22Rv1 (cell line): ENCODE results near the gene FAM3C.

Experiments
- H3K27ac ChIP-seq: fragments of 450-650 bp; 2 replicates; pipeline ENCODE4 v1.5.1; 2017
- ZFX ChIP-seq: fragments of 450-650 bp; IDR thresholded peaks from 2 replicates; pipeline ENCODE4 v1.6.1; 2017; ENCODE audit warnings: antibody characterized with exemption, borderline replicate concordance
- TF ChIP-seq, protein P1 (sequence below): fragments of 450-650 bp; IDR thresholded peaks from 2 replicates; pipeline ENCODE4 v1.5.1; 2017; ENCODE audit warnings: mild to moderate bottlenecking

Gene FAM3C

DNA sequence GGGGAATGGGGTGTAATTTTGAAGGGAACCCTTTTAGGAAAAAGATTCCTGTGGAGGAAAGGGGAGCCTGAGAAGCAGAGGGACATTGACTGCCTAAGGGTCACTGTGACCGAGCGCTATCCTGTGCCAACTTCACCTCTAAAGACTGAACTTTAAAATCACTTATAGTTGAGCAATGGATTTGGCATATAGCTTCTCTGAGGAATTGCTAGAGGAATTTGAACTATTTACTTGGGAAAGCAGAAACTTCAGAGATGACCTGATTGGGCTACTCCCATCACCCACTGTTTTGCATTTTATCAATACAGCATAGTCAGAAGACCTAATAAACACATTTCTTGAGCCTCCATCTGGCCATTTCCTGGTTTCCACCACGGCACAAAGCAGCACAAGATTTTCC is 91.0 kb downstream of the FAM3C start:
- no peak overlapping the region for H3K27ac ChIP-seq
- TF ChIP-seq, protein P1, sequence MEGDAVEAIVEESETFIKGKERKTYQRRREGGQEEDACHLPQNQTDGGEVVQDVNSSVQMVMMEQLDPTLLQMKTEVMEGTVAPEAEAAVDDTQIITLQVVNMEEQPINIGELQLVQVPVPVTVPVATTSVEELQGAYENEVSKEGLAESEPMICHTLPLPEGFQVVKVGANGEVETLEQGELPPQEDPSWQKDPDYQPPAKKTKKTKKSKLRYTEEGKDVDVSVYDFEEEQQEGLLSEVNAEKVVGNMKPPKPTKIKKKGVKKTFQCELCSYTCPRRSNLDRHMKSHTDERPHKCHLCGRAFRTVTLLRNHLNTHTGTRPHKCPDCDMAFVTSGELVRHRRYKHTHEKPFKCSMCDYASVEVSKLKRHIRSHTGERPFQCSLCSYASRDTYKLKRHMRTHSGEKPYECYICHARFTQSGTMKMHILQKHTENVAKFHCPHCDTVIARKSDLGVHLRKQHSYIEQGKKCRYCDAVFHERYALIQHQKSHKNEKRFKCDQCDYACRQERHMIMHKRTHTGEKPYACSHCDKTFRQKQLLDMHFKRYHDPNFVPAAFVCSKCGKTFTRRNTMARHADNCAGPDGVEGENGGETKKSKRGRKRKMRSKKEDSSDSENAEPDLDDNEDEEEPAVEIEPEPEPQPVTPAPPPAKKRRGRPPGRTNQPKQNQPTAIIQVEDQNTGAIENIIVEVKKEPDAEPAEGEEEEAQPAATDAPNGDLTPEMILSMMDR = no peak
- TF ChIP-seq ZFX = no peak

- TF ChIP-seq, protein P1 = no peak
- TF ChIP-seq ZFX = no peak
- no peak overlapping the region for H3K27ac ChIP-seq
Observed at GRCh38 chr7:121304102-121304658, 91.9 kb downstream of the FAM3C start.

DNA sequence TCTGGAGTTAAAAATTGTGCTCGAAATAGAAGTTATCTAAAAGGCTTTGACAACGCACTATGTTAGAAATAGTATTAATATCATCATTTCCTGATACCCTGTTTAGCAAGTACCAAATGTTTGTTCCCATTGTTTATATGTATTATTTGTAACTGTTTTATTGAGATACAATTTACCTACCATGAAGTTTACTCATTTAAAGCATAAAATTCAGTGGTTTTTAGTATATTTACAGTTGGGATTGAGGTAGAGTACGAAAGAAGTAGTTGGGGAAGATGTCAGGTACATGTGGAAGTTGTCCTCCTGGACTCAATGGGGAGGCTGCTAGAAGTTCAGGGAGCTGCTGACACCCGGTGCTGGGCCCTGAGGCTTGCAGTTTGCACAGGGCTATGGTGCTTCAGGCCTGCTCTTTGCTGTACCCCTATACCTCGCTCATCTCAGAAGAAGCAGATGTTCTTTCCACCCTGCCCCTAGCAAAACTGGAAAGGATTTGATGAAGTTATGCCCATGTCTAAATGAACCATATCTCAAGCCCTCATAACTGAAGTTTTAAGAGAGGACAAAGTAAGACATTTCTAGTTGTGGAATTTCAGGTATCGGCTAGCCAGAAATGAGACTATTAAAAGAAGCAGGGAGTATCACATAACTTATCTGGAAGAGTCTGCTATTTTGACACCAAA is 92.5 kb downstream of the FAM3C start:
- TF ChIP-seq, protein P1 = no peak
- TF ChIP-seq ZFX = no peak
- H3K27ac ChIP-seq = no peak overlapping the region

GRCh38 chr7:121302214-121302745 is 93.8 kb downstream of the FAM3C start:
- TF ChIP-seq ZFX = no peak
- TF ChIP-seq, protein P1 = no peak
- H3K27ac ChIP-seq = no peak overlapping the region

GRCh38 chr7:121301446-121302213 is 94.5 kb downstream of the FAM3C start:
- no peak overlapping the region for H3K27ac ChIP-seq
- TF ChIP-seq, protein P1 = no peak
- no peak for TF ChIP-seq ZFX

DNA sequence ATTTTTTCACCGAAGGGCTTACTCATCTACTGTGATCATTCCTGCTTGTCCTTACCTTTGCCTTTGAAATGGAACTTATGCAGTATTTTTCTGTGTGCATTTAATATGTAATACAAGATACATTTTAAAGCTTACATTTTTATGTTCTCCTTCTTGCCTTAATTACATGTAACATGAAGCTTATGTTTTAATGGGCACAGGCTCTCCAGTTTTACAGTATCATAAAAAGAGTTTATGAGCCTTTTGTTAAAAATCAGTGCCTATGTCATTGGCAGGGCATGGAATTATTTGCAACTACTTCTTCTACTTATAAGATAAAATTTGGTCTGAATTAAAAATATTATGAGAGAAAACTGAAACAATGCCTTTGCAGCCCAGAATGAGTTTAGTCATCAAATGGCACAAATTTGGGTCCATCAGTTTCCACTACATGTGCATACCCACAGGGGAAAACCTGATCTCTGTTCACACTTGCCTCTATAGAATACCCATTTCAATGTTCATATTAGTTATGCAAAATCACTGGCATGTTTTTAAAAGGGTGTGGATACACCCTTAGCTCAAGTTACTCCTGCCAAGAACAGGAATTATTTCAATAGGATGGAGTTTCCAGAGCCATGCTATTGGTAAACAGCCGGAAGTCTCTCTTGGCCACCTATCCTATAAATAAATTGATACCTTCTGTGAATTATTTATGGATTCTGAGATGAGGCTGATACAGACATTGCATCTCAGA is 95.3 kb downstream of the FAM3C start:
- no peak overlapping the region for H3K27ac ChIP-seq
- TF ChIP-seq, protein P1 = no peak
- TF ChIP-seq ZFX = no peak
